ENCODE measurements around the gene LRRC38. TPM values are rescaled to one million over a fixed set of nuclear protein-coding genes. Genes with fewer than 3 reads are reported as not detected.
A peak's percentile ranks its signal among the peaks of the same experiment; 100 is the strongest.
"Not testable (repeated sequence)": the region's sequence is repeated elsewhere in the genome, so short reads cannot be mapped to it uniquely, and the experiment has no call there.

LRRC38 gene
- not detected for total RNA-seq

DNA sequence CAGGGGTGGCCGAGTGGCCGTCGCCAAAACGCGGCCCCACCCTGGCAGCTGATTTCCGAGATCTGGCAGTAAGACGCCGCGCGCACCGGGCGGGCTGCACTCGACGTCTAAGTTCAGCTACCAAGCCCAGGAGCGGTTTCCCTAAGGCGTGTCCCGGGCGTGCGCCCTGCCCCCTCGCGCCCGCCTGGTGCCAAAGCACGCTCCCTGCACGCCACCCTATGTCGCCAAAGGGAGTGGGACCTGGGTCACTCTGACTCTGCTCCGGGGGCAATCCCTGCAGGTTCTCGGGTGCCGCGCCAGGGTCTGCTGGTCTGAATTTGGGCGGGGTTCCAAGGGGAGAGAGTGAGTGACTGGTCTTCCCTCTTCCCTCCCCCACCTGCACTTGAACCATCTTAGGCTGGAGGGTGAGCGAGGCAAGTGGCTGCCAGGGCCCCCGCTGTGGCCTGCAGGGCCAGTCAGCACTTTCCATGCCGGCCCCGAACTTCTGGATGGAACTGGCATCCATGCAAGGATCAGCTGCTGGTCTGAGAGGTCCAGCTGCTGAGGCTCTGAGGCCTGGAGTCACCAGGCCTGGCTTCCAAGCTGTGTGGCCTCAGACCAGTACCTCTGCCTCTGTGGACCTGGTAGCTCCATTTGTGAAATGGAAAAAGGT lies at the start of gene LRRC38:
Gene LRRC38 (minus strand): TSS at position 109 of the 652 bp plus-strand sequence. CDS start 410 bp downstream, outside the sequence.
- Mint-ChIP-seq H3K9me3 (no peaks in the 10 kb centered on the region), H3K27me3 (peaks cover 28% of the 10 kb centered on the region), H3K4me3 (no peak within 1 kb of the TSS), H3K27ac (no peak within 1 kb of the TSS), H3K36me3 (no peaks in the 10 kb centered on the region), H3K4me1 (ENCODE audit: low read depth) (no peaks in the 10 kb centered on the region)
- CTCF ChIA-PET = no interaction called here
- POLR2A ChIA-PET = no interaction called here
- intact Hi-C loops (cut with micrococcal nuclease) = no loop called here
- peak; percentile 11 for DNase-seq

DNA sequence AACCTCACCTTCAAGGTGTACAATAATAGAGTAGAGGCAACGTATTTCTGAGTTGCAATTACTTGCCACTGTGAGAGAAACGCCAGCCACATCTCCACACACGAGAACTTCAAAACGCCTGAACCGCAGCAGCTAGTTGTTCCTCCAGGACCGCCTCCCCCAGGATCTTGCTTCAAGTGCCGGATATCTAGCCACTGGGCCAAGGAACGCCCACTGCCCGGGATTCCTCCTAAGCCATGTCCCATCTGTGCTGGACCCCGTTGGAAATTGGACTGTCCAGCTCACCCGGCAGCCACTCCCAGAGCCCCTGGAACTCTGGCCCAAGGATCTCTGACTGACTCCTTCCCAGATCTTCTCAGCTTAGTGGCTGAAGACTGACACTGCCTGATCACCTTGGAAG lies 49.2 kb upstream of the LRRC38 start:
- POLR2A ChIA-PET; intact Hi-C loops (cut with micrococcal nuclease); H3K4me1 Mint-ChIP-seq (ENCODE audit: low read depth); H3K9me3 Mint-ChIP-seq; H3K36me3 Mint-ChIP-seq; H3K27ac Mint-ChIP-seq; CTCF ChIA-PET; H3K27me3 Mint-ChIP-seq; DNase-seq; H3K4me3 Mint-ChIP-seq: not testable (repeated sequence)

DNA sequence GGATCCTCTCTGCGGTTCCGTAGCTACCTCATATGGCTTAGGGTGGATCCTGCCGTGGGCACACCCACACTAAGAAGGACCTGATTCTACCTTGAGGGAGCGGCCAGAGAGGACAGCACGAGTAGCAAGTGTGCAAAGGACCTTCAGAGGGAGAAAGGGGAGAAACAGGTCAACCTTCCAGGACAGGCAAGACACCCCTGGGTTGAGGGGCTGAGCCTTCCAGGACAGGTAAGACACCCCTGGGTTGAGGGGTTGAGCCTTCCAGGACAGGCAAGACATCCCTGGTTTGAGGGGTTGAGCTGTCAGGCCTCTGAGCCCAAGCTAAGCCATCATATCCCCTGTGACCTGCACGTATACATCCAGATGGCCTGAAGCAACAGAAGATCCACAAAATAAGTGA lies 46.7 kb upstream of the LRRC38 start:
- Mint-ChIP-seq H3K4me3 (no peak overlapping the region), H3K27ac (no peak overlapping the region), H3K9me3 (no peaks in the 10 kb centered on the region), H3K4me1 (ENCODE audit: low read depth) (no peaks in the 10 kb centered on the region), H3K27me3 (no peaks in the 10 kb centered on the region), H3K36me3 (no peaks in the 10 kb centered on the region)
- ChIA-PET CTCF (interaction anchor here (1.4 kb wide), 1 partner anchor 10 kb away, joined by 4 read pairs; no protein-coding TSS in a partner anchor), POLR2A (no interaction called here)
- no peak for DNase-seq
- intact Hi-C loops (cut with micrococcal nuclease) = no loop called here

DNA sequence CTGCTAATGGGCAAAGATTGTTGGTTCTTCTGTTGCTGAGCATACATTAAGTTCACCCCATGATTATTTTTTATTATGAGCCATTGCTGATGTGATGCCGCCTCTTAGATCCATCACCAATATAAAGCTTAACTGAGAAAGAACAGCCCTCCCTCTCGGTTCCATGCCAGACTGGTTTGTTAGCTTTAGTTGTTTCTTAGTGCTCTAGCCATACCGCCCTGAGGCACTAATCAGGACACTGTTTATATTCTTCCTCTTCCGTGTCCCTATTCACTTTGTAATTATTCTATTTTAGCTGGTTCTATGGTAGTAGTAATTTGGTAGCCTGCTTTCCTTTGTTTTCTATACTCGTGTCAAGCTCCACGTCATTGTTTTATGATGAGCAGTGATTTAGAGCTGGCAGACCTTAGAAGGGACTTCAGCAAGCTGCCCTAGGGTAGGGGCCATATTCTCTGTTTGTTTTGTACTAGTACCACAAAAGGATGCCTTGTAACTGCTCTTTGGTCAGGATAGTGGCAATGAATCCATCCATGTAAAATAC lies 42.5 kb upstream of the LRRC38 start:
- intact Hi-C loops (cut with micrococcal nuclease) = no loop called here
- H3K9me3 Mint-ChIP-seq = no peaks in the 10 kb centered on the region
- no peak for DNase-seq
- H3K27ac Mint-ChIP-seq = no peak overlapping the region
- H3K36me3 Mint-ChIP-seq = no peaks in the 10 kb centered on the region
- H3K4me3 Mint-ChIP-seq = no peak overlapping the region
- ChIA-PET CTCF (no interaction called here), POLR2A (no interaction called here)
- no peaks in the 10 kb centered on the region for H3K4me1 Mint-ChIP-seq (ENCODE audit: low read depth)
- H3K27me3 Mint-ChIP-seq = no peaks in the 10 kb centered on the region

DNA sequence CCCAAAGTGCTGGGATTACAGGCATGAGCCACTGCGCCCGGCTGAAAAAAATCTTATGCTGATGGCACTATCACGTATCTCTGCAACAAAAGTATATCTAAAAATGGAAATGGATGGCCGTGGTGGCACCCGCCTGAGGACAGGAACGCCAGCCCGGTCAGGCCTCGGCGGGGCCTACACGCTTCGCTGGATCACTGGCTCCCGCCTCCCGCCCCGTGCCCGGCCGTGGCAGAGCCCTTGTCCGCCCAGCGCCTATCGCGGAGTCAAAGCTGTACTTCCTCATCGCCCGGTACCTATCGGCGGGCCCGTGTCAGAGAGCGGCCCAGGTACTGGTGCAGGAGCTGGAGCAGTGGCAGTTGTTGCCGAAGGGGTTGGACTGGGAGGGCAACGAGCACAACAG lies 41.0 kb upstream of the LRRC38 start:
- CTCF ChIA-PET = no interaction called here
- POLR2A ChIA-PET = no interaction called here
- no peak for DNase-seq
- no peaks in the 10 kb centered on the region for H3K27me3 Mint-ChIP-seq
- no peak overlapping the region for H3K4me3 Mint-ChIP-seq
- no peaks in the 10 kb centered on the region for H3K36me3 Mint-ChIP-seq
- no peaks in the 10 kb centered on the region for H3K4me1 Mint-ChIP-seq (ENCODE audit: low read depth)
- no peaks in the 10 kb centered on the region for H3K9me3 Mint-ChIP-seq
- intact Hi-C loops (cut with micrococcal nuclease) = no loop called here
- H3K27ac Mint-ChIP-seq = no peak overlapping the region

DNA sequence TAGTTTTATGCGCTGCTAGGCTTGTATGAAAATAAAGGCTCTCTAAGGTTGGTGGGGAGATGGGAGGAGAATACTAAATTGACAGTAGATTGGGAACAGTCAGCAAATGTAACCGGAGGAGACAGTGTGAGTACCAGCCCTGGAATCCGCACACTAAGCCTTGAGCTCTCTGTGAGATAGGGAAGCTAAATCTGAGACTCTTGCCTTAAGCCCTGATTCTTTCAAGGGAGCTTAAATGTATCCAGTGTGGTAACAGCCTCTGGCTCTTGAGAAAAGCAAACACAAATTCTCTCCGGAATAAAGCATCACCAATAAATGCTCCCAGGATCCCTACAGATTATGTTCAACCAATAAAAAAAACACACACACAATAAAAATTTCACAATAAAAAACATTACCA lies 36.9 kb upstream of the LRRC38 start:
- POLR2A ChIA-PET = no interaction called here
- Mint-ChIP-seq H3K4me1 (ENCODE audit: low read depth) (no peaks in the 10 kb centered on the region), H3K9me3 (no peaks in the 10 kb centered on the region), H3K4me3 (no peak overlapping the region), H3K27me3 (peaks cover 12% of the 10 kb centered on the region), H3K36me3 (no peaks in the 10 kb centered on the region), H3K27ac (no peak overlapping the region)
- DNase-seq = no peak
- CTCF ChIA-PET = no interaction called here
- intact Hi-C loops (cut with micrococcal nuclease) = no loop called here

- no peak overlapping the region for H3K27ac Mint-ChIP-seq
- H3K4me3 Mint-ChIP-seq = no peak overlapping the region
- no peaks in the 10 kb centered on the region for H3K4me1 Mint-ChIP-seq (ENCODE audit: low read depth)
- H3K27me3 Mint-ChIP-seq = peaks cover 12% of the 10 kb centered on the region
- CTCF ChIA-PET = no interaction called here
- intact Hi-C loops (cut with micrococcal nuclease) = no loop called here
- no peaks in the 10 kb centered on the region for H3K36me3 Mint-ChIP-seq
- no peaks in the 10 kb centered on the region for H3K9me3 Mint-ChIP-seq
- DNase-seq = no peak
- POLR2A ChIA-PET = no interaction called here
Observed at GRCh38 chr1:13549521-13549920, 35.7 kb upstream of the LRRC38 start.

GRCh38 chr1:13549021-13549420 lies 35.2 kb upstream of the LRRC38 start:
- Mint-ChIP-seq H3K36me3 (no peaks in the 10 kb centered on the region), H3K27ac (no peak overlapping the region), H3K4me1 (ENCODE audit: low read depth) (no peaks in the 10 kb centered on the region), H3K27me3 (peaks cover 12% of the 10 kb centered on the region), H3K9me3 (no peaks in the 10 kb centered on the region), H3K4me3 (no peak overlapping the region)
- CTCF ChIA-PET = interaction anchor here (0.6 kb wide), 1 partner anchor 64 kb away, joined by 6 read pairs; no protein-coding TSS in a partner anchor
- intact Hi-C loops (cut with micrococcal nuclease) = no loop called here
- DNase-seq = no peak
- POLR2A ChIA-PET = no interaction called here

- Mint-ChIP-seq H3K36me3 (no peaks in the 10 kb centered on the region), H3K4me3 (no peak overlapping the region), H3K9me3 (no peaks in the 10 kb centered on the region), H3K27me3 (peaks cover 12% of the 10 kb centered on the region), H3K27ac (no peak overlapping the region), H3K4me1 (ENCODE audit: low read depth) (no peaks in the 10 kb centered on the region)
- no peak for DNase-seq
- CTCF ChIA-PET = interaction anchor here (0.6 kb wide), 1 partner anchor 65 kb away, joined by 6 read pairs; no protein-coding TSS in a partner anchor
- POLR2A ChIA-PET = no interaction called here
- intact Hi-C loops (cut with micrococcal nuclease) = no loop called here
Observed at GRCh38 chr1:13548281-13548680, 34.5 kb upstream of the LRRC38 start.

DNA sequence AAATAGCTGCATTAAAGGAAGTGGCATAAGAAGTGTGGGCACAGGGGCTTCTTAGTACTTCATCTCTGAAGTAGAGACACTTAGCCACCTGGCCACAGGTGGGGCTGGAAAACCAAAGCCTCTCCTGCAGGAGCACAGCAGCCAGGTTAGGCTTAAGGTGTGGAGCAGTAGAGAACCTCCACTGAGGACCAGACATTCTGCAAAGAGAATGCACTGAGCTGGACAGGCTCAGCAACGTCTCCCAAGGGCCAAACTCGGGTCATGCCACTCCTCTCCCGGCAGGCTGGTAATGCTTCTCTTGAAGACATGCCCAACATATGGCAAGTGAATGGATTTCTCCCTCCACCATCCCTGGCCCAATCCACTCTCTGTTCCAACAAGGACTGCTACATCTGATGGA lies 33.0 kb upstream of the LRRC38 start:
- no peak for DNase-seq
- Mint-ChIP-seq H3K27me3 (peaks cover 12% of the 10 kb centered on the region), H3K27ac (no peak overlapping the region), H3K36me3 (no peaks in the 10 kb centered on the region), H3K9me3 (no peaks in the 10 kb centered on the region), H3K4me1 (ENCODE audit: low read depth) (no peaks in the 10 kb centered on the region), H3K4me3 (no peak overlapping the region)
- CTCF ChIA-PET = no interaction called here
- intact Hi-C loops (cut with micrococcal nuclease) = no loop called here
- POLR2A ChIA-PET = no interaction called here

- H3K27ac Mint-ChIP-seq = no peak overlapping the region
- ChIA-PET CTCF (no interaction called here), POLR2A (no interaction called here)
- intact Hi-C loops (cut with micrococcal nuclease) = no loop called here
- DNase-seq = no peak
- H3K9me3 Mint-ChIP-seq = no peaks in the 10 kb centered on the region
- H3K4me3 Mint-ChIP-seq = no peak overlapping the region
- H3K27me3 Mint-ChIP-seq = peaks cover 12% of the 10 kb centered on the region
- no peaks in the 10 kb centered on the region for H3K4me1 Mint-ChIP-seq (ENCODE audit: low read depth)
- H3K36me3 Mint-ChIP-seq = no peaks in the 10 kb centered on the region
Observed at GRCh38 chr1:13544221-13544556, 30.4 kb upstream of the LRRC38 start.

DNA sequence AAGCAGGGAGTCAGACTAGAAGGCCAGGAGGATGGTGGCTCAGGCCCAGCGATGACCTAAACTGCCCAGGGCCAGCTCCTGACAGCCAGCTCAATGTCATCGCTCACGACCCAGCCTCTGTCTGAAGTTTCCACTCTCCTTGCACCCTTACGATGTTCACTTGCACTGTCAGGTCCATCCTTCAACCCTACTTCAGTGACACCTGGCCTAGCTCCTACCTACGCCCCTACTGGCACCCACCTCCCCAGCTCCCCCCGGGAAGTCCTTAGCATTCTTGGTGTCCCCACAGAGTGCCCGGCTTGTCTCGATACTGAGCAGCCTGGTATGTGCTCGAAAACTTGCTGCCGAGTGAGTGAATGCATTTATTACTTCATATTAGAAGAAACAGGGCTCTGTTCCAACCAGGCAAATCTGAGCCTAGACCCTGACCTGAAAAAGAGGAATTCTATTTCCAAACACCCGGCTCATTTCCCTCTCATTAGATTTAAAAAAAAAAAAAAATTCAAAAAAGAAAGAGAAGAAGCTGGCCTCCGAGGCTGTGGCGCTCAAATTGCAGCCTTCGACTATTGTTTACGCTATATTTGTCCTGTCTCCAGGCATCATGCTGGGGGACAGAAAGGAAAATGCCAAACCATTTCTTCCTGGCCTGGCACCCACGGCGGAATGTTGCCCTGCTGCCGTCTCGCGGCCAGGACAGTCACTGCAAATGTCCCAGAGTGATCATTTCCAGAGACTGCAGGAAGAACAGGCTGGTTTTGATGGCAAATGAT lies 29.8 kb upstream of the LRRC38 start:
- H3K36me3 Mint-ChIP-seq = no peaks in the 10 kb centered on the region
- H3K27me3 Mint-ChIP-seq = peaks cover 11% of the 10 kb centered on the region
- POLR2A ChIA-PET = no interaction called here
- intact Hi-C loops (cut with micrococcal nuclease) = no loop called here
- no peak overlapping the region for H3K27ac Mint-ChIP-seq
- no peaks in the 10 kb centered on the region for H3K4me1 Mint-ChIP-seq (ENCODE audit: low read depth)
- DNase-seq = no peak
- no peaks in the 10 kb centered on the region for H3K9me3 Mint-ChIP-seq
- CTCF ChIA-PET = no interaction called here
- no peak overlapping the region for H3K4me3 Mint-ChIP-seq

Measured in activated CD4-positive, alpha-beta memory T cell treated with anti-CD3 and anti-CD28 coated beads for 36 hours (primary cell).